Right renal cortex interstitium (tissue), 3 donors: Measurements from ENCODE around the gene RAB31. TPM values are rescaled to one million over a fixed set of nuclear protein-coding genes. Genes with fewer than 3 reads are reported as not detected.

Experiments used
- DNase-seq, 3 donors: peaks; one replicate each; pipeline ENCODE4 v3.0.0-alpha.2; 2013; ENCODE audit warnings: low read depth in 3 of 3, low spot score in 2 of 3
- polyA plus RNA-seq, 3 donors: library from polyadenylated mRNA; unstranded; fragments of 120-200 nt; gene quantifications; one replicate each; pipeline ENCODE4 v1.2.1, GENCODE V29; 2013; ENCODE audit not compliant: insufficient read length in 3 of 3

Gene RAB31
- polyA plus RNA-seq, 3 donors = 32.0 to 34.0 (median 32.3) TPM

DNA sequence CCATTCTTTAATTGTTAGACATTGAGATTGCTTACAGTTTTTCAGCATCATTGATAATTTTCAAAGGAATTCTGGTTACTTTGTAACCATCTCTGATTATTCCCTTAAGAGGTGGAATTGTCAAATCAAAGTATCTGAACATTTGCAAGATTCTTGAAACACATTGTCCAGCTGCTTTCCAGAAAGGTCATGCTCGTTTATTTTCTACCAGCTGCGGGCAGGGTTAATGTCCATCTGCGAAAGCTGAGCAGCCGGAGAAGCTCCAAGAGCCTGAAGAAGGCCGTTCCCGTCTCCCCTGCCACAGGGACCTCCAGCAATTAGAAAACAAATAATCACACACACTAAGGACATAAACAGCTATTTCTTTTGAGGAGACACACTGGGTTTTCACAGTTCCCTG, 101.6 kb downstream of the RAB31 start:
- DNase-seq = no peak

DNA sequence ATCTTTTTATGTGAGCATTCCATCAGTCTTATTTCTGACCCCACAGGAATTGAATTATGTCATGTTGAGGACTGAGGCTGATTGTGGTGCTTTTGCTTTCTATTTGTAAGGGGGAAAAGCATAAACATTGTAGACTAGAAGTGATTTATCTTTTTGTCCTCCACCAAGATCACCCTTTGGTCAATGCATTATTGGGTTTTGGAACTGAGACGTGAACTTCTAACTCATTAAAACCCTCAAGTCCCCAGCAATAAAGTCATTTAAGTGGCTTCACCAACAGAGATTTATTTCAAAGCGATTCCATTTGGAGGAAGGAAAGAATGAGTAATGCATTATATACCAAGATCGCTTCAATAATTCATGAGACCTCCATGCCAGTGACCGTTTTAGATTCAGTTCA, 102.2 kb downstream of the RAB31 start:
- no peak for DNase-seq

GRCh38 chr18:9810994-9811705, 103.0 kb downstream of the RAB31 start:
- DNase-seq = no peak

DNA sequence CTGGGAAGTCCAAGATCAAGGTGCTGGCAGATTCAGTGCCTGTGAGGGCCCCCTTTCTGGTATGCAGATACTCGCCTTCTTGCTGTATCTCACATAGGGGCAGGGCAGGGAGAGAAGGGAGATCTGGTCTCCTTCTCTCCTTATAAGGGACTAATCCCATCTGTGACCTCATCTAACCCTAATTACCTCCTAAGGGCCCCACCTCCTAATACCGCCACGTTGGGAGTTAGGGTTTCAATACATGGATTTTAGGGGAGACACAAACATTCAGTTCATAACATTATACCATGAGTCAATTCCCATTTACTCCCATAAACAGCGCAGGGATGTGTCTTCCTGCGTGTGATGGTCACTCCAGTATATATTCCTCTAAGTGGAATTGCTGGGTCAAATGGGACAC, 103.9 kb downstream of the RAB31 start:
- no peak for DNase-seq

- no peak for DNase-seq
Observed at GRCh38 chr18:9814431-9814830, 106.3 kb downstream of the RAB31 start.

- no peak for DNase-seq
Observed at GRCh38 chr18:9817286-9817685, 109.2 kb downstream of the RAB31 start.

GRCh38 chr18:9817725-9818422, 109.8 kb downstream of the RAB31 start:
- DNase-seq = no peak

GRCh38 chr18:9818423-9818734, 110.3 kb downstream of the RAB31 start:
- DNase-seq = no peak

DNA sequence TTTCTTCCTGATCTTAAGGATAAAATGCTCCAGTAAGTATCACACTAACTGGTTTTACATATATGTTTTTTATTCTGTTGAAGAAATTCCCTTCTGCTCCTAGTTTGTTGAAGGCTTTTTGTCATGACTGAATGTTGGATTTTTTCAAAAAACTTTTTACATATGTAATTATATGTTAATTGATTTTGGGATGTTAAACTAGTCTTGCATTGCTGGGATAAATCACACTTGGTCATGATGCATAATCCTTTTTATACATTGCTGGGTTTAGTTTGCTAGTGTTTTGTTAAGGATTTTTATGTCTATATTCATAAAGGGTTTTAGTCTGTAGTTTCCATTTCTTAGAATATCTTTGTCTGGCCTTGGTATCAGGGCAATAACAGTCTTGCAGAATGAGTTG, 112.0 kb downstream of the RAB31 start:
- DNase-seq = no peak

DNA sequence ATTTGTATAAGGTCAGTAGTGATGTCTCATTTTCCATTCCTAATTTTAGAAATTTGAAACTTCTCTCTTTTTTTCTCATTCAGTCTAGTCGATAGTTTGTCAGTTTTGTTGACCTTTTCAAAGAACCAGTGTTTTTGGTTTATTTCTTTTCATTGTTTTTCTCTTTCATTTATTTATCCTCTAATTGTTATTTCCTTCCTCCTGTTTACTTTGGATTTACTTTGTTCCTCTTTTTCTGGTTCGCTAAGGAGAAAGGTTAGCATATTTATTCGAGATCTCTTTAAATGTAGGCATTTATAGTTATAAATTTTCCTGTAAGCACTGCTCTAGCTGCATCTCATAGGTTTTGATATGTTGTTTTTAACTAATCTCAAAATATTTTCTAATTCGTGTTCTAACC, 112.6 kb downstream of the RAB31 start:
- DNase-seq = no peak

DNA sequence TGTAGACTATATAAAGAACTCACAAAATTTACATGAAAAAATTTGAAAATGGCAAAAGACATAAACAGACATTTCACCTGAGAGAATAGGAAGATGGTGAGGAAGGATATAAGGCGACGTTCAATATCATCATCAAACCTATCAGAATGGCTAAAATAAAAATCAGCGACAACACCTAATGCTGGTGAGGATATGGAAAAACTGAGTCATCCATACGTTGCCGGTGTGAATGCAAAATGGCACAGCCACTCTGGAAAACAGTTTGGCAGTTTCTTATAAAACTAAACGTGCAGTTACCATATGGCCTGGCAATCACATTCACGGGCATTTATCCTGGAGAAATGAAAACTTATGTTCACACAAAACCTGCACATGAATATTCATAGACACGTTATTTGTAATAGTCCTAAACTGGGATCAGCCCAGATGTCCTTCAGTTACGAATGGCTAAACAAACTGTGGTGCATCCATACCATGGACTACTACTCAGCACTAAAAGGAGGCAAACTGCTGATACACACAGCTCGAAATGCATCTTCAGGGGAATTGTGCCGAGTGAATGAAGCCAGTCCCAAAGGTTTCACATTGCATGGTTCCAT, 114.6 kb downstream of the RAB31 start:
- DNase-seq = no peak

GRCh38 chr18:9823805-9824473, 115.8 kb downstream of the RAB31 start:
- DNase-seq = no peak

DNA sequence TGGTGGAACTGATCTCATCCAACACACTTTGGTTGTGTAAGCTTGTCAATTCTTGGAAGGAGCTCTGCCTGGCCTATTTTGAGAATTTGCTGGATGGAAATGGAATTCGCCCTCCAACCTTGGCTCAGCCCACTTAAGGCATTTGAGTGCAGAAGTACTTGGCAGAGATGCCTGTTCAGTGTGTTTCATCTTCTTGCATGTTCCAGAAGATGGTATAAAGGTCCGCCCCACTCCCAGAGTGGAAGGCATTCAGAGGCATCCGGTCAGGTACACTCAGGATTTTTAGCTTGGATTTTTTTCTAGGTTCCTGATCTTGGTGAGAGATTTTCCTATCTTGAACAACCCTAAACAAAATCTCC, 116.4 kb downstream of the RAB31 start:
- no peak for DNase-seq

DNA sequence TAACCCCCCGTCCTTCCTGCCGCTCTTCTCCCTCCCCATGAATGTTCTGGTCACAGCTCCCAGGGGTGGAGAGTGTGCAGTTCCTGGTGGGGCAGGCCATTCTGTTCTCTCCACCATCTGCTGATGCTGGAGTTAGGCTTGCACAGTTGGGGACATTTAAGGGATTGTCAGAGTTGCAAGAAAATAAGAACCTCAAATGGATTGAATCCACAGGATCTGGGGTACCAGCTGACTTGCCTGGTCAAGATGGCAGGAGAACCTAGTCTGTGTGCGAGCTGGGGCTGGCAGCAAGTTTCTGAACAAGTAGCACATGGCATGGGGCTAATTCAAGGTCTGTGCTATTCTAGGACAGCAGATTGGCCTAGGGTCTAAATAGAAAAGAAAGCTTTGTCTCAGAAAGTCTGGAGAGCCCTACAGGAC, 116.9 kb downstream of the RAB31 start:
- no peak for DNase-seq

DNA sequence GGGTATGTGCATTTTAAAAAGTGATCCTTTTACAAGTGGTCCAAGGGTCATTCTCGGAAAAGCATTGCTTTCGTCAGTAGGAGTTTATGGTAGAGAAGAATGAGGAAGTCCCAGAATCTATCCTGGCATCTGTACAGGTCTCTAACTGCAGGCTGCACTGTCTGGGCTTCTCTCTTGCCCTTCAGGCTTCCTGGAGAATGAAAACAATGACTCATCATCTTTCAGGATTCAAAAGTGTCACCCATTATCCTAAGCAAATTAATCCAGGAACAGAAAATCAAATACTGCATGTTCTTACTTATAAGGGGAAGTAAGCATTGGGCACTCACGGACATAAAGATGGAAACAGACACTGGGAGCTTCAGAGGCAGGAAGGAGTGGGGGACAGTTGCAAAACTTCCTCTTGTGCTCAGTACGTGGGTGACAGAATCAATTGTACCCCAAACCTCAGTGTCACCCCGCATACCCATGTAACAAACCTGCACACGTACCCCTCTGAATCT, 117.5 kb downstream of the RAB31 start:
- no peak for DNase-seq

DNA sequence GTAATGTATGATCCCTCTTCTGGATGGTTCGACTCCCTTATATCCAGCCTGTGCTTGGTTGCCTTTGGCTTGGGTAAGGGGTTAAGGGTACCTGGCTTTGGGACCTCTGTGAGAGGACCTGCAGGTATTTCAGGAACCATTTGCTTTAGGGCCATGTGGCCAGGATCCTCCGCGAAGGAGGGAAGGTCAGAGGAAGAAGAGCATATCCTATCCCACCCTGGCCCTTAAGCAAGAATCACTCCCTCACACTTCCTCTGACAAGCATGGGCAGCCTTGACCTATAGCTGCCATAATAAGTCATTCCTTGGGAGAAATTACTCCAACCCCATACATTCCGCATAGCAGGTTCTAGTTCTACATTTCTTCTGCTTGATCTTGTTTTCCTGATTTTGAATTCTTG, 118.6 kb downstream of the RAB31 start:
- no peak for DNase-seq

GRCh38 chr18:9827211-9827792, 119.2 kb downstream of the RAB31 start:
- no peak for DNase-seq

DNA sequence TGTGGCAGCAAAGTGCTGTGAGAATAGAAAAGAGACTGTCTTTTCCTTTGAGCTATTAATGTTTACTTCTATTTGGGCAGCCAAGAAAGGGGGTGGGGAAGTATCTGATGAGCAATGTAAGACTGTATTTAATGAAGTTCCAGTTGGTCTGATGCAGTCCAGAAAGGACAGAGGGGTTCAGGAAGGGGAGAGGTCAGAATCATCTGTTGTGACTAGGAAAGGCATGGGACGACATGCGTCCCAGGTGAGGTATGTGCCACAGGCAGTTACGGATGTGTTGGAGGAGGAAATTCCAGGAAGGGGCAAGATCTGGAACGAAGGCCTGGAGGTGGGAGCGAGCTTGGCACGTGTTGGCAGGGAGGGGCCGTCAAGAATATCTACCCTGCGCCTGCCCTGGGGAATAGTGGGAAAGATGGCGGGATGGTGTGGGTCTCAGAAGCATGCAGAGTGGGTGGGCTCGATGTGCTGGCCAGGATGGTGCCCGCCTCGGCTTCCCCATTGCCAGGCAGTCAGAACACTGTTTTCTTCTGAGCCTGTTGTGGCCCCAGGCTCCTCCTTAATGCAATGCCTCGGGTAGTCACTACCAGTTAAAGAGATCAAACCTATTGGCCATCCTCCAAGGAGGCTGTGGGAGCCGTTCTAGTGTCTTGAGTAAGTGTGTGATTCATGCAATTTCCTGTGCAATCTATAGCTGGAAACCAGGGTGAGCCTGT, 119.8 kb downstream of the RAB31 start:
- no peak for DNase-seq

DNA sequence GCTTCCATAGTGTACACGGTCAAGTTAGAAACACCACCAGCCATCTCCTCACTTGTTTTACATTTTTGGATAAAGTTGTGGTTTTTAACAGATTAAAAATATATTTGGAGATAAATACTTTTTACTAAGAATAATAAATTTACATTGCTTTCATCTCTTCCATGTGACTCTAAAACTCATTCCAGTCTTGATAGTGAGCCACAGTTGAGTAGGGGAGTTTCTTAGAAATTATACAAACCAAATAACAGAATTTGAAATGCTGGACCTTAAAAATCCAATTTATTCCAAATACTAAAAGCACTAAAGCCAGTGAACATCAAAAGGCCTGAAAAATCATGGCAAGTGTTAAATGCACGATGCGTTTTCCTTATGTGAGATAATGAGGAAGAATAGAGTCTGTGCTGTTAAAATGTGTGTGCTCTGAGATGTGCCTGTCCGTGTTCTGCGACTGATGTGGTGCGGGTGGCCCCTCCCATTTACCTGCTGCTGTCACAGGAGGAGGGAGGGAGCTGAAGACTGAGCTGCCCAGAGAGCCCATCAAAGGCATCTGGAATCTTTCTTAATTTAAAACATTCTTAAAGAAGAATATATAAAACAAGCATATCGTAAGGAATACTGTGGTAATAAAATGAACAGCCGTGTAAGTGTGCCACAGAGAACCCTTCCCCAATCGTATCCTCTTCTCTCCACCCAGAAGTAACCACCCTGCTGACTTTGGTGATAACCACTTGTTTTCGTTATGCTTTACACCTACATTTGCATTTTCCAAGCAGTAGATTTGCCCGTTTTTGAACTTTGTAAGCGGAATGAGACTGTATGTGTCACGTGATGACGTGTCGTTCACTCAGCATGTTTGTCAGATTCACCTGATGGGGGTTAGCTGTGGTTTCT, 120.7 kb downstream of the RAB31 start:
- DNase-seq = no peak

- no peak for DNase-seq
Observed at GRCh38 chr18:9829397-9829712, 121.3 kb downstream of the RAB31 start.
